Left ventricle myocardium inferior (tissue), 1 donor: ENCODE results near the gene PLB1. TPM values are rescaled to one million over a fixed set of nuclear protein-coding genes. Genes with fewer than 3 reads are reported as not detected.
A peak's percentile ranks its signal among the peaks of the same experiment; 100 is the strongest.

Experiments used
- DNase-seq: peaks from one replicate; pipeline ENCODE4 v3.0.0-alpha.2; 2020
- H3K27ac ChIP-seq: fragments of 200-600 bp; replicated peaks from 2 replicates; pipeline ENCODE4 v1.8.0; 2021
- H3K27me3 ChIP-seq: fragments of 200-600 bp; 2 replicates; pipeline ENCODE4 v1.8.0; 2021; ENCODE audit warnings: low read depth
- H3K36me3 ChIP-seq: fragments of 200-600 bp; 2 replicates; pipeline ENCODE4 v1.8.0; 2021
- H3K4me1 ChIP-seq: fragments of 200-600 bp; 2 replicates; pipeline ENCODE4 v1.8.0; 2021
- H3K4me3 ChIP-seq: fragments of 200-600 bp; 2 replicates; pipeline ENCODE4 v1.8.0; 2021; ENCODE audit warnings: mild to moderate bottlenecking, moderate library complexity
- H3K9me3 ChIP-seq: fragments of 200-600 bp; replicated peaks from 2 replicates; pipeline ENCODE4 v1.8.0; 2021
- CTCF ChIP-seq: fragments of 200-600 bp; IDR thresholded peaks from 2 replicates; pipeline ENCODE4 v1.8.0; 2021; ENCODE audit warnings: antibody characterized with exemption, mild to moderate bottlenecking, borderline replicate concordance
- intact Hi-C: fragments of 100-400 bp; cut with micrococcal nuclease; formaldehyde crosslinking; loops from one replicate; pipeline ENCODE4 v1.11.0; 2022
- total RNA-seq: library from RNA; stranded (reverse); fragmentation: NEBNext Ultra II Directional; extraction: Animal tissue kit (Norgen Biotek cat#: 25700); gene quantifications from one replicate; pipeline ENCODE4 v1.2.1, GENCODE V29; 2021
- donor health status: DM: no; HTN: yes; CAD: no; lungs with severe emphysema.

PLB1 gene
- total RNA-seq, 1 donor from 2014 or later, result 2.4 TPM

GRCh38 chr2:28627722-28628480 is 132.0 kb downstream of the PLB1 start:
- TF ChIP-seq CTCF, result no peak
- Histone ChIP-seq H3K4me3 (no peak overlapping the region), H3K4me1 (peaks cover 50% of the 10 kb centered on the region), H3K9me3 (no peaks in the 10 kb centered on the region), H3K36me3 (no peaks in the 10 kb centered on the region), H3K27me3 (no peaks in the 10 kb centered on the region), H3K27ac (peak overlapping the region; percentile 89)
- intact Hi-C loops, result no loop called here
- DNase-seq, result peak; percentile 48

- Histone ChIP-seq H3K27ac (peak overlapping the region; percentile 89), H3K27me3 (no peaks in the 10 kb centered on the region), H3K9me3 (no peaks in the 10 kb centered on the region), H3K36me3 (no peaks in the 10 kb centered on the region), H3K4me1 (peaks cover 50% of the 10 kb centered on the region), H3K4me3 (no peak overlapping the region)
- intact Hi-C loops, result no loop called here
- DNase-seq, result no peak
- TF ChIP-seq CTCF, result no peak
These were observed 132.6 kb downstream of the PLB1 start for GRCh38 chr2:28628506-28628905.

- no peak for TF ChIP-seq CTCF
- Histone ChIP-seq H3K4me3 (no peak overlapping the region), H3K9me3 (no peaks in the 10 kb centered on the region), H3K27me3 (no peaks in the 10 kb centered on the region), H3K36me3 (no peaks in the 10 kb centered on the region), H3K4me1 (peaks cover 50% of the 10 kb centered on the region), H3K27ac (peak overlapping the region; percentile 89)
- peak; percentile 41 for DNase-seq
- intact Hi-C loops, result no loop called here
These were observed 133.1 kb downstream of the PLB1 start for GRCh38 chr2:28628987-28629386.

GRCh38 chr2:28629910-28630309 is 134.1 kb downstream of the PLB1 start:
- H3K9me3 ChIP-seq, result no peaks in the 10 kb centered on the region
- peak overlapping the region; percentile 36 for H3K27ac ChIP-seq
- peaks cover 51% of the 10 kb centered on the region for H3K4me1 ChIP-seq
- no peak for TF ChIP-seq CTCF
- H3K36me3 ChIP-seq, result no peaks in the 10 kb centered on the region
- intact Hi-C loops, result no loop called here
- DNase-seq, result no peak
- no peaks in the 10 kb centered on the region for H3K27me3 ChIP-seq
- no peak overlapping the region for H3K4me3 ChIP-seq

GRCh38 chr2:28630341-28630740 is 134.5 kb downstream of the PLB1 start:
- Histone ChIP-seq H3K9me3 (no peaks in the 10 kb centered on the region), H3K4me1 (peaks cover 51% of the 10 kb centered on the region), H3K4me3 (no peak overlapping the region), H3K27me3 (no peaks in the 10 kb centered on the region), H3K27ac (peak overlapping the region; percentile 36), H3K36me3 (no peaks in the 10 kb centered on the region)
- intact Hi-C loops, result no loop called here
- no peak for DNase-seq
- TF ChIP-seq CTCF, result no peak
